HG03064 (cell line): ENCODE measurements around the gene TRIM7.
A peak's percentile ranks its signal among the peaks of the same experiment; 100 is the strongest.

ENCODE experiments used
- ATAC-seq: cut with Tn5 transposase; IDR thresholded peaks from one replicate; pipeline ENCODE4 v1.9.1; 2021; ENCODE audit warnings: low read depth; ENCODE audit not compliant: unreplicated experiment

Gene TRIM7

GRCh38 chr5:181204826-181205760, at the start of gene TRIM7:
Gene TRIM7 (minus strand): TSS chr5:181205196. CDS start chr5:181205110, 86 bp downstream.
- ATAC-seq: no peak

- ATAC-seq: no peak
These were observed 43.3 kb upstream of the TRIM7 start for GRCh38 chr5:181248277-181248676.

GRCh38 chr5:181246276-181247049, 41.5 kb upstream of the TRIM7 start:
- peak; percentile 44 for ATAC-seq

- no peak for ATAC-seq
These were observed 40.7 kb upstream of the TRIM7 start for GRCh38 chr5:181245427-181246275.

GRCh38 chr5:181243564-181244343, 38.8 kb upstream of the TRIM7 start, which contains the start of gene RACK1:
Gene RACK1 (minus strand): TSS chr5:181243906. CDS start chr5:181243800, 106 bp downstream.
- peak; percentile 53 for ATAC-seq

GRCh38 chr5:181243018-181243563, 38.1 kb upstream of the TRIM7 start:
- no peak for ATAC-seq

- ATAC-seq: no peak
These were observed 37.0 kb upstream of the TRIM7 start for GRCh38 chr5:181242031-181242451.

GRCh38 chr5:181241393-181241975, 36.5 kb upstream of the TRIM7 start:
- ATAC-seq: no peak

GRCh38 chr5:181239062-181239663, 34.2 kb upstream of the TRIM7 start:
- no peak for ATAC-seq

- no peak for ATAC-seq
These were observed 32.9 kb upstream of the TRIM7 start for GRCh38 chr5:181237729-181238385.

GRCh38 chr5:181236954-181237641, 32.1 kb upstream of the TRIM7 start:
- no peak for ATAC-seq

- ATAC-seq: no peak
These were observed 31.5 kb upstream of the TRIM7 start for GRCh38 chr5:181236471-181236870.

GRCh38 chr5:181235689-181236366, 30.8 kb upstream of the TRIM7 start:
- ATAC-seq: no peak

GRCh38 chr5:181235323-181235688, 30.3 kb upstream of the TRIM7 start:
- no peak for ATAC-seq

- no peak for ATAC-seq
These were observed 29.7 kb upstream of the TRIM7 start for GRCh38 chr5:181234455-181235306.

GRCh38 chr5:181233801-181234454, 28.9 kb upstream of the TRIM7 start:
- ATAC-seq: no peak
